Keratinocyte (primary cell): ENCODE results near the gene HVCN1.

Experiments used
- CTCF ChIP-seq, 3 experiments: IDR thresholded peaks in 1 of 3; conservative IDR thresholded peaks in 1 of 3; optimal IDR thresholded peaks in 1 of 3; 2 replicates in 2 of 3; 3 replicates in 1 of 3; pipeline versions ENCODE3 to v1.5.1; 2011; ENCODE audit warnings: low read length in 3 of 3, mild to moderate bottlenecking in 3 of 3, moderate library complexity in 2 of 3, control low read depth in 1 of 3, inconsistent platforms in 1 of 3; ENCODE audit not compliant: insufficient read depth in 2 of 3; ENCODE audit errors: extremely low read depth in 1 of 3
- EZH2 ChIP-seq: IDR thresholded peaks from one replicate; pipeline ENCODE4 v1.6.1; 2012; ENCODE audit warnings: inconsistent platforms, mild to moderate bottlenecking, low read length, moderate library complexity

GRCh38 chr12:110666892-110667291 lies 22.0 kb downstream of the HVCN1 start:
- no peak for TF ChIP-seq CTCF (optimal IDR thresholded peaks at IDR 0.05 in 1 of 3, IDR thresholded peaks at IDR 0.05 in 1 of 3, conservative IDR thresholded peaks at IDR 0.05 in 1 of 3; ENCODE audit: extremely low read depth in 1 of 3, insufficient read depth in 2 of 3, low read length in 3 of 3)
- TF ChIP-seq EZH2: no peak
